Karpas-422 (cell line): Measurements from ENCODE around the gene NPRL2. TPM values are rescaled to one million over a fixed set of nuclear protein-coding genes. Genes with fewer than 3 reads are reported as not detected.
A peak's percentile ranks its signal among the peaks of the same experiment; 100 is the strongest.

ENCODE experiments used
- DNase-seq: peaks from one replicate; pipeline ENCODE4 v3.0.0-alpha.2; 2015
- H2AFZ ChIP-seq: fragments of 200-600 bp; sonication (generic); 2 replicates; pipeline ENCODE4 v1.6.1; 2014; ENCODE audit warnings: antibody characterized with exemption, low read length, mixed read lengths
- H3K27ac ChIP-seq: fragments of 200-600 bp; sonication (generic); 2 replicates; pipeline ENCODE4 v1.5.1; 2014; ENCODE audit warnings: mild to moderate bottlenecking, low read length, moderate library complexity
- H3K27me3 ChIP-seq: fragments of 200-600 bp; sonication (generic); 2 replicates; pipeline ENCODE4 v1.6.1; 2014; ENCODE audit warnings: low read length, mixed read lengths
- H3K36me3 ChIP-seq: fragments of 200-600 bp; sonication (generic); 2 replicates; pipeline ENCODE4 v1.6.1; 2014; ENCODE audit warnings: low read length, mixed read lengths; ENCODE audit not compliant: insufficient read depth
- H3K4me1 ChIP-seq: fragments of 200-600 bp; sonication (generic); 2 replicates; pipeline ENCODE4 v1.6.1; 2014; ENCODE audit warnings: mild to moderate bottlenecking, low read length, mixed read lengths
- H3K4me2 ChIP-seq: fragments of 200-600 bp; sonication (generic); 2 replicates; pipeline ENCODE4 v1.6.1; 2014; ENCODE audit warnings: low read length, low read depth, mild to moderate bottlenecking; ENCODE audit not compliant: poor library complexity, severe bottlenecking
- H3K4me3 ChIP-seq: fragments of 200-600 bp; sonication (generic); 2 replicates; pipeline ENCODE4 v1.5.1; 2014; ENCODE audit warnings: mild to moderate bottlenecking, antibody characterized with exemption, low read length, mixed read lengths
- H3K79me2 ChIP-seq: fragments of 200-600 bp; sonication (generic); 2 replicates; pipeline ENCODE4 v1.6.1; 2014; ENCODE audit warnings: mild to moderate bottlenecking, low read length, mixed read lengths
- H3K9ac ChIP-seq: fragments of 200-600 bp; sonication (generic); 2 replicates; pipeline ENCODE4 v1.6.0; 2014; ENCODE audit warnings: low read length
- H3K9me2 ChIP-seq: fragments of 200-600 bp; sonication (generic), shearing (Covaris generic); replicated peaks from 2 replicates; pipeline ENCODE4 v1.6.0; 2014; ENCODE audit warnings: mild to moderate bottlenecking, low read length, moderate library complexity; ENCODE audit not compliant: insufficient read depth
- H3K9me3 ChIP-seq: fragments of 300-700, 200-600 bp; sonication (generic); 2 replicates; pipeline ENCODE4 v1.6.1; 2014; ENCODE audit warnings: low read length, mixed read lengths
- H4K20me1 ChIP-seq: fragments of 200-600 bp; sonication (generic); 2 replicates; pipeline ENCODE4 v1.6.1; 2014; ENCODE audit warnings: mild to moderate bottlenecking, antibody characterized with exemption, low read length, low read depth; ENCODE audit not compliant: insufficient read depth
- total RNA-seq: library from RNA; depleted of rRNA; stranded (reverse); fragments of >200 nt; shearing (Covaris generic); gene quantifications from 2 replicates; pipeline ENCODE4 v1.2.3, GENCODE V29; 2014; ENCODE audit warnings: low replicate concordance

Gene NPRL2
- total RNA-seq, 1 experiment from 2014 or later = 71.1 TPM

DNA sequence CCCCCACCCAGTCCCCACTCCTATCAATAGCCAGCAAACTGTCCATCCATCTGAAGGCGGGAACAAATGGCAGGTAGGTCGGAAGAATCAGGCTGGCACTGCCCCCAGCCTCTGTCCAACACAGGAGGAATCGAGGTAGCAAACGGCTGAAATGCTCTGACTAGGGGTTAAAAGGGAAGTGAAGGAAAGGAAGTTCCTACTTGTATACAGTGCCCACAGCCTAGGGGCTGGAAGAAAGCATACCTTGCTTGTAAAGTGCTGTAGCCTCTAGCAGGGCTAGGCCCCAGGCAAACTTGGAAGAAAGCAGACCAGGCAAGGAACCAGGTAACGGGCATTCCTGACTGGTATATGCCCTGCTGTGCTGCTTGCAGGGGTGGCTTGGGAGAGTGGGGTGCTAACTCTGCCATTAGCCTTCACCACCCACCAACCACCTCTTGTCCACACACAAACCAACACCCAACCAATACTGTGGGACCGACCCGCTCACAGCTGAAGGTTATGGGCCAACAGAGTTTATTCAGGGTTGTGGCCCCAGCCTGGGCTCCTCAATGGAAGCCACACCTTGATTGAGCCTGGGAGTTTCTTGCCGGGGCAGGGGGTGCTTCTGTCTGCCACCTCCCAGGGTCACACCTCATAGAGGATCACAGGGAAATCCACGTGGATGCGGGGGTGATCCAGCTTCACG lies 24.9 kb downstream of the NPRL2 start:
- H3K36me3 ChIP-seq = peaks cover 10% of the 10 kb centered on the region; the same call in 1 of the 2 replicates
- H3K9me2 ChIP-seq = no peaks in the 10 kb centered on the region
- no peak overlapping the region for H2AFZ ChIP-seq
- H3K4me1 ChIP-seq = peaks cover 42% of the 10 kb centered on the region
- H3K27ac ChIP-seq = no peak overlapping the region
- H3K9me3 ChIP-seq = no peaks in the 10 kb centered on the region
- no peak overlapping the region for H3K4me2 ChIP-seq
- no peaks in the 10 kb centered on the region for H3K27me3 ChIP-seq
- peaks cover 6% of the 10 kb centered on the region; the same call in 1 of the 2 replicates for H4K20me1 ChIP-seq
- no peak overlapping the region for H3K4me3 ChIP-seq
- no peak for DNase-seq
- peaks cover 22% of the 10 kb centered on the region for H3K79me2 ChIP-seq
- 0 out of 2 replicates have a peak overlapping the region, but pooled peaks have one; percentile 90 for H3K9ac ChIP-seq

GRCh38 chr3:50325113-50325480 lies 25.5 kb downstream of the NPRL2 start:
- H3K27me3 ChIP-seq = no peaks in the 10 kb centered on the region
- H3K9me2 ChIP-seq = no peaks in the 10 kb centered on the region
- H4K20me1 ChIP-seq = peaks cover 6% of the 10 kb centered on the region; the same call in 1 of the 2 replicates
- no peak overlapping the region for H3K27ac ChIP-seq
- H3K4me2 ChIP-seq = no peak overlapping the region
- H3K36me3 ChIP-seq = peaks cover 9% of the 10 kb centered on the region; the same call in 1 of the 2 replicates
- no peak overlapping the region for H2AFZ ChIP-seq
- no peak overlapping the region for H3K9ac ChIP-seq
- peaks cover 44% of the 10 kb centered on the region for H3K4me1 ChIP-seq
- no peak for DNase-seq
- H3K4me3 ChIP-seq = no peak overlapping the region
- no peaks in the 10 kb centered on the region for H3K9me3 ChIP-seq
- H3K79me2 ChIP-seq = peaks cover 27% of the 10 kb centered on the region

DNA sequence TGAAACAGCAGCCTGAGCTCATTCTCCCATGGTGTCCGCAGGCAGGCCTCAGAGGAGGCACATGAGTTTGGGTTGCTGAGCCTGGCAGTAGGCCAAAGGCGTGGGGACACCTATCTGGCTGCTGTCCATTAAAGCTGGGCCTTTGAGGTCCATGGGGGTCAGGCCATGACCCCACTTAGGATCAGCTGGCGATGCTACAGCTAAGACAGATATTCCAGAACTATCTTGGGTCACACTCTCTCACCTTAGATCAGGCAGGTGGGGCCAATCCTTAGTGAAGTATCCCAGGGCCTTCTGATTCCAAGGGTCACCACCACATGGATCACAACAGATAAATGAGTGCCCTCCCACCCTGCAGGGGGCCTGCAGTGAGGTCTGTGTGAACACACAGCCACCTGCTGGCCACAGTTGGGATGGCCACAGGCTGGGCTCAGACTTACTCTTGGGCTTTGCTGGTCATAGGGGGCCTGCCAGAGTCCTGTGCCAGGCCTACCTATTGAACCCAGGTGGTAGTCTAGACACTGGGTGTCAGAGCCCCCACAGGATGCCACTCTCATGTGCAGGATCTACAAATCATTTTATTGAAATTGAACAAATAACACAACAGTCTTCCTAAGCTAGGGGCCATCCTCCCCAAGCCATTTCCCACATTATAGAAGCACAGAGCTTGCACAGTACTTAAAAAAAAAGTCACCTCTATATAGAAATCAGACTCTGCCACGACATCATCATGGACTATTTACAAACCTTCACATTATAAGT lies 26.0 kb downstream of the NPRL2 start:
- DNase-seq = peak; percentile 83
- H3K79me2 ChIP-seq = peaks cover 33% of the 10 kb centered on the region
- H4K20me1 ChIP-seq = peaks cover 6% of the 10 kb centered on the region; the same call in 1 of the 2 replicates
- no peaks in the 10 kb centered on the region for H3K9me3 ChIP-seq
- H3K27me3 ChIP-seq = no peaks in the 10 kb centered on the region
- H3K27ac ChIP-seq = no peak overlapping the region
- peaks cover 41% of the 10 kb centered on the region for H3K4me1 ChIP-seq
- no peaks in the 10 kb centered on the region for H3K9me2 ChIP-seq
- no peak overlapping the region for H3K4me3 ChIP-seq
- H2AFZ ChIP-seq = no peak overlapping the region
- no peak overlapping the region for H3K4me2 ChIP-seq
- peaks cover 4% of the 10 kb centered on the region; the same call in 1 of the 2 replicates for H3K36me3 ChIP-seq
- H3K9ac ChIP-seq = no peak overlapping the region

DNA sequence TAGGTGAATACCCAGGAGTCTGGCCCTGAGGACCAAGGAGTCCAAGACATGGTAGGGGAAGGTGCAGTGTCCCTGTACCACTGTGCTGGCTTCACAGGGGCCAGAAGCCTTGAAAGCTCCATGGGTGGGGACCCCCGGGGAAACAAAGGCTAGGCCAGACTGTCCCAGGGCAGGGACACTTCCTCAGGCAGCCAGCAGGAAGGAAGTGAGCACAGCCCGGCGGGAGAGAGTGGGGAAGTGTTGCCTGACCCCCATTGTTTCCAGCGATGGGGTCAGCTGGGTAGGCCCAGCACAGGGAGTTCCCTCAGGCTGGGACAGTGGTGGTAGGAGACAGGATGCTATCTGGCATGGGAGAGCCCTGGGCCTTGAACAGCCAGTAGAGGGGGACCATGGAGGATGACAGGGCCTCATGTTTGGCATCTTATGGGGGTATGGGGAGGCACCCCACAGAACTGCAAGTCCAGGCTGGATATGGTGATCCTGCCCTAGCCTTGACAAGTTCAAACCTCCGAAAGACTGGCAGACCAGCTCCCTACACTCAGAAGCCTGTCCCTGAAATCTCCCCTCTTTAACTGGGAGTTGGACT lies 26.9 kb downstream of the NPRL2 start:
- no peak for DNase-seq
- H3K79me2 ChIP-seq = peaks cover 41% of the 10 kb centered on the region
- no peak overlapping the region for H3K4me2 ChIP-seq
- no peaks in the 10 kb centered on the region for H3K9me2 ChIP-seq
- no peak overlapping the region for H3K27ac ChIP-seq
- H3K4me1 ChIP-seq = peaks cover 34% of the 10 kb centered on the region
- no peaks in the 10 kb centered on the region for H3K27me3 ChIP-seq
- peaks cover 9% of the 10 kb centered on the region; the same call in 1 of the 2 replicates for H3K36me3 ChIP-seq
- H4K20me1 ChIP-seq = peaks cover 6% of the 10 kb centered on the region; the same call in 1 of the 2 replicates
- H3K4me3 ChIP-seq = no peak overlapping the region
- H3K9ac ChIP-seq = no peak overlapping the region
- no peak overlapping the region for H2AFZ ChIP-seq
- no peaks in the 10 kb centered on the region for H3K9me3 ChIP-seq

DNA sequence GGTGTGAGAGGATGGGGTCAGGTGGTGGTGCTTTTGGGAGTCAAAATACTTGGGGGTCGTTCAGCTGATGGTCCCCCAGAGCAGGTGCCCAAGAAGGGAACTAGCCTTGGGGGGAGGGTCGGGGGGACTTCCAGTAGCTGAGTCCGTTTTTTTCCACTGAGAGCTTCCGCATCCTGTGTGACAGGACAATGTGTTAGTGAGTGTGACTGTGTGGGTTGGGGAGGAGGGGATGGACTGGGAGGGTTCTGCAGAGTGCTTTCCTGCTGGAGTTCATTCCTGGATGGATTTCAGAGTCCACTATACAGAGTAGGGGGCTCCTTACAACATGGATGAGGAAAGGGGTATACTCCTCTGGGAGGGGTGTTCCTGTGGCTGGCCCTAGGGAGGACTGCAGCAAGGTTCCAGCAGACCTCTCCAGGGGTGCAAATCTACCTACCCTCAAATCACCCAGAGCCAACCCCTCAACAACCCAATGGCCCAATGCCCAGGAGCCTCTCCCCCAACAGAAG lies 27.4 kb downstream of the NPRL2 start:
- no peak overlapping the region for H3K27ac ChIP-seq
- no peak overlapping the region for H3K9ac ChIP-seq
- H3K79me2 ChIP-seq = peaks cover 42% of the 10 kb centered on the region
- no peak overlapping the region for H3K4me3 ChIP-seq
- no peak overlapping the region for H3K4me2 ChIP-seq
- peaks cover 6% of the 10 kb centered on the region; the same call in 1 of the 2 replicates for H4K20me1 ChIP-seq
- no peak overlapping the region for H2AFZ ChIP-seq
- H3K9me2 ChIP-seq = no peaks in the 10 kb centered on the region
- H3K4me1 ChIP-seq = peaks cover 29% of the 10 kb centered on the region
- H3K9me3 ChIP-seq = no peaks in the 10 kb centered on the region
- DNase-seq = no peak
- H3K36me3 ChIP-seq = peaks cover 9% of the 10 kb centered on the region; the same call in 1 of the 2 replicates
- no peaks in the 10 kb centered on the region for H3K27me3 ChIP-seq

- peak within 1 kb of the TSS; percentile 92 for H3K4me2 ChIP-seq
- no peaks in the 10 kb centered on the region for H3K9me2 ChIP-seq
- H4K20me1 ChIP-seq = peaks cover 6% of the 10 kb centered on the region; the same call in 1 of the 2 replicates
- H2AFZ ChIP-seq = peak within 1 kb of the TSS; percentile 59; the same call in 1 of the 2 replicates
- H3K27ac ChIP-seq = peak within 1 kb of the TSS; percentile 67
- H3K9me3 ChIP-seq = no peaks in the 10 kb centered on the region
- no peak for DNase-seq
- peak within 1 kb of the TSS; percentile 89 for H3K4me3 ChIP-seq
- H3K79me2 ChIP-seq = peaks cover 37% of the 10 kb centered on the region
- H3K36me3 ChIP-seq = peaks cover 9% of the 10 kb centered on the region; the same call in 1 of the 2 replicates
- H3K27me3 ChIP-seq = no peaks in the 10 kb centered on the region
- peaks cover 29% of the 10 kb centered on the region for H3K4me1 ChIP-seq
- H3K9ac ChIP-seq = peak within 1 kb of the TSS; percentile 91
Observed at GRCh38 chr3:50322386-50323091, 28.0 kb downstream of the NPRL2 start, which contains the start of gene HYAL2. Gene HYAL2, minus strand, starts transcription at chr3:50322745. Its CDS starts 2,256 bp downstream, at chr3:50320489.

GRCh38 chr3:50322115-50322385 lies 28.5 kb downstream of the NPRL2 start:
- Histone ChIP-seq H3K27ac (no peak overlapping the region), H3K9me3 (no peaks in the 10 kb centered on the region), H3K79me2 (peaks cover 32% of the 10 kb centered on the region), H3K4me2 (peak overlapping the region; percentile 92), H3K9ac (peak overlapping the region; percentile 91), H3K9me2 (no peaks in the 10 kb centered on the region), H2AFZ (no peak overlapping the region; the same call in 1 of the 2 replicates), H4K20me1 (peaks cover 5% of the 10 kb centered on the region; the same call in 1 of the 2 replicates), H3K36me3 (peaks cover 9% of the 10 kb centered on the region; the same call in 1 of the 2 replicates), H3K27me3 (no peaks in the 10 kb centered on the region), H3K4me1 (peaks cover 30% of the 10 kb centered on the region), H3K4me3 (peak overlapping the region; percentile 89; the same call in 1 of the 2 replicates)
- DNase-seq = no peak
